Aorta (tissue), 5 donors: ENCODE results near the gene CLOCK. TPM values are rescaled to one million over a fixed set of nuclear protein-coding genes. Genes with fewer than 3 reads are reported as not detected.

ENCODE experiments used
- ATAC-seq: fragments of 200-7000 bp; cut with Tn5 transposase; one replicate; pipeline ENCODE4 v1.9.1; 2022; ENCODE audit warnings: moderate library complexity; ENCODE audit not compliant: low FRiP score
- DNase-seq, 2 donors: peaks; one replicate each; pipeline ENCODE4 v3.0.0-alpha.2; 2020
- H3K27ac ChIP-seq, 2 donors: one replicate each; pipeline ENCODE4 v1.5.1; 2013; ENCODE audit warnings: low read length in 2 of 2, mild to moderate bottlenecking in 2 of 2, moderate library complexity in 2 of 2, control low read depth in 1 of 2, inconsistent platforms in 1 of 2, low read depth in 1 of 2
- H3K27me3 ChIP-seq, 2 donors: one replicate each; pipeline ENCODE4 v1.6.1; 2013; ENCODE audit warnings: control low read depth in 1 of 2, low read length in 1 of 2, mild to moderate bottlenecking in 1 of 2, moderate library complexity in 1 of 2; ENCODE audit not compliant: insufficient read depth in 2 of 2, control insufficient read depth in 1 of 2
- H3K36me3 ChIP-seq, 2 donors: one replicate each; pipeline ENCODE4 v1.6.1; 2013; ENCODE audit warnings: control low read depth in 1 of 2, low read length in 1 of 2, mild to moderate bottlenecking in 1 of 2; ENCODE audit not compliant: insufficient read depth in 2 of 2, control insufficient read depth in 1 of 2
- H3K4me1 ChIP-seq, 2 donors: one replicate each; pipeline ENCODE4 v1.6.1; 2013; ENCODE audit warnings: low read length in 2 of 2, control low read depth in 1 of 2, mild to moderate bottlenecking in 1 of 2, moderate library complexity in 1 of 2; ENCODE audit not compliant: insufficient read depth in 2 of 2, control insufficient read depth in 1 of 2
- H3K4me3 ChIP-seq, 2 donors: one replicate each; pipeline ENCODE4 v1.5.1; 2013; ENCODE audit warnings: low read length in 2 of 2, control low read depth in 1 of 2, mild to moderate bottlenecking in 1 of 2
- H3K9me3 ChIP-seq: one replicate; pipeline ENCODE4 v1.6.1; 2013; ENCODE audit warnings: mild to moderate bottlenecking, low read length; ENCODE audit not compliant: control insufficient read depth
- WGBS, 2 donors: extraction: QIAGEN DNeasy Blood & Tissue Kit; methylation state at CpG; one replicate each; pipeline ENCODE4 v1.1.7; 2013; 5-methylcytosine and 5-hydroxymethylcytosine counted together
- intact Hi-C, 2 donors: fragments of 100-400 bp; cut with DNase I; formaldehyde crosslinking; loops; one replicate each; pipeline versions ENCODE4 v1.14.2 to v1.15.0; 2022
- polyA plus RNA-seq, 2 donors: library from polyadenylated mRNA; stranded (reverse); fragments of 200-250 nt; gene quantifications; one replicate each; pipeline ENCODE4 v1.2.3, GENCODE V29; 2013
- total RNA-seq, 2 donors: library from RNA; stranded (reverse); fragmentation: NEBNext Ultra II Directional; extraction: Animal tissue kit (Norgen Biotek cat#: 25700); gene quantifications; one replicate each; pipeline ENCODE4 v1.2.1, GENCODE V29; 2021
- donor health status: healthy with polysubstance abuse.
- donor health status: Bipolar disorder and iron deficiency.
- donor health status: DM: no; HTN: no; CAD: no.
- donor health status: DM: no; HTN: no; CAD: no.
- donor health status: DM: yes; HTN: yes; CAD: no.

Gene CLOCK
- total and polyA plus RNA-seq, 4 donors: 4.8 to 36.8 (median 19.0) TPM

DNA sequence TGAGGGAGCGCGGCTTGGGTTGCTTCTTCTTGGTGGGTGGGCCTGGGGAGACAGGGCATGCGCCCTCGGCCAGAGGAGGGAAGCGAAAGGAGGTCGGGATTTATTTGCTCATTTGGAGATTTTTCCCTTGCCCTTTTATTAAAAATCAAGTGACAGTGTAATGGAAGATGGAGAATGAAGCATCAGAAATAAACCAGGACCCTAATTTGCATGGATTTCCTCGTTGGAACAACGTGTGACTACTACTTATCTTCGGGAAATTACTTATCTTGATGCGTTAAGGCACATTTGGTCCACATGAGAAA lies 709 bp upstream of the CLOCK start:
- no peaks in the 10 kb centered on the region for H3K36me3 ChIP-seq
- peak overlapping the region; percentile 94 to 99 for H3K4me3 ChIP-seq
- H3K4me1 ChIP-seq: no peaks in the 10 kb centered on the region
- peak overlapping the region; percentile 29 to 65 for H3K27ac ChIP-seq
- ATAC-seq (peak; percentile 34), DNase-seq (peak in 1 of 2 donors; percentile 82)
- no peaks in the 10 kb centered on the region for H3K27me3 ChIP-seq
- H3K9me3 ChIP-seq: no peaks in the 10 kb centered on the region
- intact Hi-C loops: loop anchor here (2.0 to 10.0 kb wide), 6 partner anchors 93 to 307 kb away; partner anchors contain the start of genes EXOC1 (in 2 of the 2), SRD5A3 (in 2 of the 2) and TMEM165 (in 1 of the 2)
- WGBS, 2 donors: 0 to 1% methylated on average over 10 of the region's 10 CpGs

DNA sequence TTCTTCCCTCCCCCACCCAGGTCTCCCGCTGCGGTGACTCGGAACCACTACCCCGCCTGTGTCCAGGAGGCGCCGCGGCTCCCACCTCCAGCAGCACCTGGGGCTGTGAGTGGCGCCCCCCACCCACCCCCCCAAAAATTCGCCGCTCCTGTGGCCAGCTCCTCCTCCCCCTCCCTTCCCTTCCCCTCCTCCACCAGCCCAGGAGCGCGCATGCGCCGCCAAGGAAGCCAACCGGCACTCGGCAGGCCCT lies 278 bp downstream of the CLOCK start:
- Histone ChIP-seq H3K4me3 (peak overlapping the region; percentile 94 to 99), H3K27ac (peak overlapping the region; percentile 65 to 71), H3K27me3 (no peaks in the 10 kb centered on the region), H3K4me1 (no peaks in the 10 kb centered on the region), H3K36me3 (no peaks in the 10 kb centered on the region), H3K9me3 (no peaks in the 10 kb centered on the region)
- ATAC-seq (peak; percentile 94), DNase-seq (no peak)
- 0 to 1% methylated on average over 13 to 16 of the region's 16 CpGs for WGBS, 2 donors
- intact Hi-C loops: loop anchor here (2.0 to 10.0 kb wide), 6 partner anchors 92 to 308 kb away; partner anchors contain the start of genes EXOC1 (in 2 of the 2), SRD5A3 (in 2 of the 2) and TMEM165 (in 1 of the 2)

DNA sequence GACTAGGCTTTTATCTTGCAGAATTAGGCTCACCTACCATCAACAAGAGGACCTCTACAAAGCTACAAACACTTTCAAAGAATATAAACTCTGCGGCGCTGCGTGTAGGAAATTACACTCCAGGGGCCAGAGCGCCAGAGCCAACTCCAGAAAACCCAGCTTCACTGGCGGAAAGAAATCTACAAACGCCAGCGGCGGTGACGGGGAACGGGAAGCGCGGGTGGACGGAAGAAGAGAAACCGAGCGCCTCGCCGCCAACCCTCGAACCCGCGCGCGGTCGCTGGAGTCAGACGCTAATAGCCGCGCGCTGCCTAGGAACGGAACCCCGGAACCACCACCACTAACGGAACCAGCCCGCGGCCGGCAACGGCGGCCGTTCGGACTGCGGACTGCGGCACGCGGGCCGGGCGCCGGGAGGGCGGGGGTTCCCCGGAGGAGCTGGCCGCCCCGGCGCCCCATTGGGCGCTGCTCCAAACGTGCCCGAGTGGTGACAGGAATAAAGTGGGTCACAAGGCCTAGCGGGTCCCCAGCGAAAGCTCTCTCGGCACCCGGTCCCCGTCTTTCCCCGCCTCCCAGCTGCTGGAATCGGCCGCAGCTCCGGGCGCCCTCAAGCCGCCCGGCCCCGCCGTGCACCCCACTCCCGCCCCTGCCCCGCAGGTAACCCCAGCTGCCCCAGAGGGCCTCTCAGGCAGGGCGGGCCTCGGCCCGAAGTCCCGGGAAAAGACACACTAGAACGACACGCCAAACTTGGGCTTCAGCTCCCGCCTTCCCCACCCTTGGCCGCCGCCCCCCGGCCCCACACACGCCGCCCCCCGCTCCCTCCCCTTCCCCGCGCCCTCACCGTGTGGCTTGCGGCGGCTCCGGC lies 836 bp downstream of the CLOCK start:
- H3K4me1 ChIP-seq: no peaks in the 10 kb centered on the region
- H3K27ac ChIP-seq: peak overlapping the region; percentile 61 to 71
- intact Hi-C loops: loop anchor here (2.0 to 10.0 kb wide), 6 partner anchors 91 to 309 kb away; partner anchors contain the start of genes EXOC1 (in 2 of the 2), SRD5A3 (in 2 of the 2) and TMEM165 (in 1 of the 2)
- no peaks in the 10 kb centered on the region for H3K27me3 ChIP-seq
- H3K36me3 ChIP-seq: no peaks in the 10 kb centered on the region
- 0 to 1% methylated on average over 61 to 87 of the region's 87 CpGs for WGBS, 2 donors
- peak overlapping the region; percentile 94 to 99 for H3K4me3 ChIP-seq
- ATAC-seq (peak; percentile 92), DNase-seq (peak; percentile 87 to 92)
- H3K9me3 ChIP-seq: no peaks in the 10 kb centered on the region

DNA sequence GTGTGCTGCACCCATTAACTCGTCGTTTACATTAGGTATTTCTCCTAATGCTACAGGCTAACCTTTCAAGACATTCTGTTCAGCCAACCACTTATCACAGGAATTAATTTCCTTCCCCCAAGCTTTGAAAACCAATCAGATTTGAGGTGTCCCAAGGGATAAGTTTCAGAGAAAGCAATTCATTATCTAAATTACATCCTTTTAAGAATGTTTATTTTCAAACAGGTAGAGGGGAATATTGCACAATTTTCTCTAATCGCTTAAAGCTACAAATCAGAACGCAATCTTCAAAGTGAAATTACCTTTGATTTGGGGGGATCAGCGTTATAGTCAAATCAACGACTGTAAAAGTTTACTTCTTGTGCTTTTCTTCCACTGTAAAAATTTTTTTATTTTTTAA lies 1.6 kb downstream of the CLOCK start:
- peak overlapping the region; percentile 94 to 99 for H3K4me3 ChIP-seq
- peaks cover 0 to 2% of the 10 kb centered on the region in 2 donors for H3K36me3 ChIP-seq
- DNase-seq (no peak), ATAC-seq (no peak)
- H3K9me3 ChIP-seq: no peaks in the 10 kb centered on the region
- WGBS, 2 donors: 1% methylated on average over 6 of the region's 6 CpGs
- no peak overlapping the region for H3K27ac ChIP-seq
- H3K4me1 ChIP-seq: no peaks in the 10 kb centered on the region
- intact Hi-C loops: loop anchor here (5.0 to 10.0 kb wide), 5 partner anchors 90 to 310 kb away; partner anchors contain the start of genes EXOC1 (in 2 of the 2), SRD5A3 (in 1 of the 2) and TMEM165 (in 1 of the 2)
- no peaks in the 10 kb centered on the region for H3K27me3 ChIP-seq

DNA sequence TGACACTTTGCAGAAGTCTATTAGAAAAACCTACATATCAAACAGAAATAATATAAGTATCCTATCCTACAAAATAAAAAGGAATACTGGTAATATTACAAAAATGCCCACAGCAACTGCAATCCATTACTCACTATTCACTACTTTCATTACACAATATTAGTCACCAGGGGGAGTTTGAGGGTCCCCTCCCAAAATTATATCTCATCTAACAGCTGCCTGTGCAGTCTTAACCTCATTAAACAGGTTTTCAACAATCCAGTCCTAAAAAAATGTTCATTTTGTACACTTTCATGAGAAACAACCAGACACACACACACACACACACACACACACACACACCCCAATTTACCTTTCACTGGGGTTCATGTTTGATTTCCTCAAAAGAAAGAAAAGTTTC lies 2.9 kb downstream of the CLOCK start:
- Histone ChIP-seq H3K36me3 (peaks cover 0 to 2% of the 10 kb centered on the region in 2 donors), H3K4me1 (no peaks in the 10 kb centered on the region), H3K27me3 (no peaks in the 10 kb centered on the region), H3K9me3 (no peaks in the 10 kb centered on the region), H3K4me3 (no peak overlapping the region), H3K27ac (no peak overlapping the region)
- ATAC-seq (no peak), DNase-seq (no peak)
- intact Hi-C loops: loop anchor here (10.0 kb wide), 3 partner anchors 89 to 311 kb away; partner anchors contain the start of gene EXOC1 (in 2 of the 2)

DNA sequence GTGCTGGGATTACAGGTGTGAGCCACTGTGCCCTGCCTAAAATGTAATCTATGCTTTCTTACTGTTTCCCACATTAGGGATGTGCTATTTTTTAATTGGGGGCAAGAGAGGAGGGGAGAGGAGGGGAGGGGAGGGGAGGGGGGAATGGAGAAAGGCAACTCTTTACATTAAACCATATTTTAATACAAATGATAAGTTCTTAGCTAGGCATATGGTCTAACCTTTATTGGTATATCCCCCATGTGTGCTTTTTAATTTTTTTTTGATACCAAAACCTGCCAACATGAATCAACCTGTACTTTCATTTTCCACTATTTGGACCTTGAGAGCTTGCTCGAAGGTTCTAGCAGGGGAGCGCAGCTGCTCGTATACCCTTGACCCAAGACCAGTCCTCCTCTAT lies 6.4 kb downstream of the CLOCK start:
- WGBS, 2 donors: 92 to 96% methylated on average over 3 of the region's 3 CpGs
- intact Hi-C loops: loop anchor here (10.0 kb wide), 3 partner anchors 85 to 315 kb away; partner anchors contain the start of gene EXOC1 (in 2 of the 2)
- Histone ChIP-seq H3K4me1 (peaks cover 0 to 1% of the 10 kb centered on the region in 2 donors), H3K36me3 (peaks cover 0 to 2% of the 10 kb centered on the region in 2 donors), H3K9me3 (no peaks in the 10 kb centered on the region), H3K27me3 (no peaks in the 10 kb centered on the region), H3K4me3 (no peak overlapping the region), H3K27ac (no peak overlapping the region)
- DNase-seq: no peak
- no peak for ATAC-seq

DNA sequence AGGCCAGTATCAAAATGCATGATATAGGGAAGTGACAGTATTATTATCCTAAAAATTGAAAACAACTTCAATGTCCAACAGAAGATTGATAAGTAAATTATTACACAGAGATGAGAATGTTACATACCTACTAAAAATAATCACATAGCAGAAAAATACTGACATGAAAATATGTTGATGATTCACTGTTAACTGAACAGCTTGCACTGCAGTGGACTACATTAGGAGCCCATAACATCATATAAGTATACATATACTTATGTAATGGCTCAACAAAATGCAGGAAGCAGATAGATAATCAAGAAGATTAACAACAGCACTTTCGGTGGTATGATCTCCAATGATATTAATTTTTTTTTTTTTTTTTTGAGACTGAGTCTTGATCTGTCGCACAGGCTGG lies 7.1 kb downstream of the CLOCK start:
- Histone ChIP-seq H3K36me3 (peaks cover 0 to 2% of the 10 kb centered on the region in 2 donors), H3K9me3 (no peaks in the 10 kb centered on the region), H3K4me3 (no peak overlapping the region), H3K27ac (no peak overlapping the region), H3K27me3 (no peaks in the 10 kb centered on the region), H3K4me1 (peaks cover 0 to 1% of the 10 kb centered on the region in 2 donors)
- DNase-seq (no peak), ATAC-seq (no peak)
- intact Hi-C loops: loop anchor here (10.0 kb wide), 3 partner anchors 85 to 315 kb away; partner anchors contain the start of gene EXOC1 (in 2 of the 2)
- WGBS, 2 donors: 94 to 95% methylated on average over 2 of the region's 2 CpGs

DNA sequence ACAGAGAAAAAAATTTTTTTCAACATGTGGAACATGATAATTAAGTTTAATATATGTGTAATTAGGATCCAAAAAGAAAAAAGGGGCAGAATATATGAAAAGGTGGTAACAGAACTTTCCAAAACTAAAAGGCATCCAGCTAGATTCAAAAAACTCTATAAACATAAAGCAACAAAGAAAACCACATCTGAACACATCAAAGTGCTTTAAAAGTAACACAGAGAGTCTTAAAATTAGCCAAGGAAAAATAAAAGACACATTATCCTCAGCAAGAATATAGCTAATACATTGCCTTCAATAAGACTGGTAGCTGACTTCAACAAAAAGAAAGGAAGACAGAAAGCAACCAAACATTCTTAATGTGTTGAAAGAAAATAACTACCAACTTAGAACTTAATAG lies 8.2 kb downstream of the CLOCK start:
- H3K4me1 ChIP-seq: peaks cover 0 to 1% of the 10 kb centered on the region in 2 donors
- H3K27ac ChIP-seq: no peak overlapping the region
- ATAC-seq (no peak), DNase-seq (no peak)
- no peaks in the 10 kb centered on the region for H3K27me3 ChIP-seq
- H3K36me3 ChIP-seq: peaks cover 0 to 2% of the 10 kb centered on the region in 2 donors
- H3K9me3 ChIP-seq: no peaks in the 10 kb centered on the region
- H3K4me3 ChIP-seq: no peak overlapping the region
- intact Hi-C loops: no loop called here

DNA sequence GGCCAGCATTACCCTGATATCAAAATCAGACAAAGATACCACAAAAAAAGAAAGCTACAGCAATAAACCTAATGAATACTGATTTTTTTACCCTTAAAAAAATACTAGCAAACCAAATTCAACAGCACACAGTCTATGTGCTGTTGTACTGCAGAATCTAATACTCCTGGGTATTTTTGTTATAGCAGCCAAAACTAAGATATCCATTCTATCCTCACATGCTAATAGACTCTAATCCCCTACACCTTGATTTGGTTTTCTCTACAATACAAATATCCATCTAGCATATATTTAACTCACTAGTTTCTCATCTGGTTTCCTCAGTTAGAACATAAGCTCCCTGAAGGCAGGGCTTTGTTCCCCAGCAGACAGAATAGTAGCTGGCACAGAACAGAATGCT lies 12.4 kb downstream of the CLOCK start:
- H3K4me1 ChIP-seq: peaks cover 0 to 1% of the 10 kb centered on the region in 2 donors
- intact Hi-C loops: no loop called here
- H3K4me3 ChIP-seq: no peak overlapping the region
- no peaks in the 10 kb centered on the region for H3K27me3 ChIP-seq
- no peaks in the 10 kb centered on the region for H3K36me3 ChIP-seq
- ATAC-seq (no peak), DNase-seq (no peak)
- no peak overlapping the region for H3K27ac ChIP-seq
- no peaks in the 10 kb centered on the region for H3K9me3 ChIP-seq
